Heart right ventricle (tissue), 16 donors: ENCODE measurements around the gene CABP4. TPM values are rescaled to one million over a fixed set of nuclear protein-coding genes. Genes with fewer than 3 reads are reported as not detected.

Experiments
- ATAC-seq, 8 donors: fragments of 200-7000 bp; cut with Tn5 transposase; one replicate each; pipeline ENCODE4 v1.9.1; 2020; ENCODE audit warnings: mild to moderate bottlenecking in 8 of 8, moderate library complexity in 8 of 8, moderate number of reproducible peaks in 1 of 8
- DNase-seq, 2 donors: peaks; one replicate each; pipeline ENCODE4 v3.0.0-alpha.2; 2020
- H3K27ac ChIP-seq, 10 donors: fragments of 200-600 bp; sonication (generic) in 2 of 10; one replicate each; pipeline versions ENCODE4 v1.5.0 to v1.8.0; 2020 to 2022; ENCODE audit warnings: mild to moderate bottlenecking in 3 of 10
- H3K27me3 ChIP-seq, 7 donors: fragments of 200-600 bp; one replicate each; pipeline ENCODE4 v1.8.0; 2021 to 2022; ENCODE audit warnings: mild to moderate bottlenecking in 2 of 7
- H3K36me3 ChIP-seq, 9 donors: fragments of 200-600 bp; sonication (generic) in 1 of 9; one replicate each; pipeline versions ENCODE4 v1.5.0 to v1.8.0; 2020 to 2022; ENCODE audit warnings: mild to moderate bottlenecking in 2 of 9
- H3K4me1 ChIP-seq, 9 donors: fragments of 200-600 bp; sonication (generic) in 1 of 9; one replicate each; pipeline versions ENCODE4 v1.5.0 to v1.8.0; 2020 to 2022; ENCODE audit warnings: mild to moderate bottlenecking in 4 of 9
- H3K4me3 ChIP-seq, 10 donors: fragments of 200-600 bp; sonication (generic) in 2 of 10; one replicate each; pipeline versions ENCODE4 v1.5.0 to v1.8.0; 2020 to 2022; ENCODE audit warnings: mild to moderate bottlenecking in 7 of 10, moderate library complexity in 2 of 10
- H3K9me3 ChIP-seq, 11 donors: fragments of 200-600 bp in 10 of 11; sonication (generic) in 2 of 11; one replicate each; pipeline versions ENCODE4 v1.5.0 to v1.8.0; 2013 to 2022; ENCODE audit warnings: mild to moderate bottlenecking in 2 of 11, control low read depth in 1 of 11, moderate library complexity in 1 of 11
- WGBS, 2 donors: extraction: QIAGEN DNeasy Blood & Tissue Kit; methylation state at CpG; one replicate each; pipeline ENCODE4 v1.1.7; 2013; ENCODE audit warnings: inconsistent platforms in 1 of 2; 5-methylcytosine and 5-hydroxymethylcytosine counted together
- intact Hi-C, 10 donors: fragments of 100-400 bp; cut with DNase I; formaldehyde crosslinking; loops; one replicate each; pipeline versions ENCODE4 v1.11.1 to v1.14.2; 2022
- polyA plus RNA-seq, 2 donors: library from polyadenylated mRNA; stranded (reverse); fragments of 200-250 nt; gene quantifications; one replicate each; pipeline ENCODE4 v1.2.3, GENCODE V29; 2013
- total RNA-seq, 10 donors: library from RNA; stranded (reverse); fragmentation: NEBNext Ultra II Directional in 3 of 10; extraction: Animal tissue kit (Norgen Biotek cat#: 25700) in 3 of 10; gene quantifications; one replicate each; pipeline versions ENCODE4 v1.2.1 to v1.2.4, GENCODE V29; 2021 to 2023
- TF ChIP-seq, protein P1 (sequence below), 9 donors: fragments of 200-600 bp; sonication (generic) in 2 of 9; IDR thresholded peaks; one replicate each; pipeline versions ENCODE4 v1.5.0 to v1.8.0; 2021 to 2022; ENCODE audit warnings: antibody characterized with exemption in 9 of 9, mild to moderate bottlenecking in 5 of 9, moderate library complexity in 1 of 9
- donor health status: Arrhythmogenic right ventricular cardiomyopathy.
- donor health status: ischemic (EF 13 %, LVEDD 7.1; RV severe dilation, severe dysfunction).
- donor health status: healthy with polysubstance abuse.
- donor health status: DM: no; HTN: yes; CAD: no.
- donor health status: DM: no; HTN: no; CAD: no.
- donor health status: ischemic (EF 25% LVEDD 6.9; RV normal size, moderate dysfunction).
- donor health status: ischemic (EF 25% LVEDD 5.7; RV mildly dilated, moderate dysfunction).
- donor health status: healthy.
- donor health status: DM: yes; HTN: yes; CAD: no.
- donor health status: Ischemic cardiomyopathy.
- donor health status: ischemic (EF 35%, LVEDD 5.7; RV mildly dilated, moderate dysfunction).
- donor health status: nonischemic (EF 11% LVEDD 7.7; RV severe dilation, severe dysfunction).
- donor health status: DM: yes; HTN: yes; CAD: no.
- donor health status: PGD.
- donor health status: ischemic (EF 29% LVEDD 5.4; RV normal size, mild dysfunction).
- donor health status: nonischemic (EF 23%, LVEDD 6.1; RV moderate dilation, normal function).

Gene CABP4
- total and polyA plus RNA-seq, 12 donors: 0.17 to 1.5 (median 0.70) TPM; not detected in 1

DNA sequence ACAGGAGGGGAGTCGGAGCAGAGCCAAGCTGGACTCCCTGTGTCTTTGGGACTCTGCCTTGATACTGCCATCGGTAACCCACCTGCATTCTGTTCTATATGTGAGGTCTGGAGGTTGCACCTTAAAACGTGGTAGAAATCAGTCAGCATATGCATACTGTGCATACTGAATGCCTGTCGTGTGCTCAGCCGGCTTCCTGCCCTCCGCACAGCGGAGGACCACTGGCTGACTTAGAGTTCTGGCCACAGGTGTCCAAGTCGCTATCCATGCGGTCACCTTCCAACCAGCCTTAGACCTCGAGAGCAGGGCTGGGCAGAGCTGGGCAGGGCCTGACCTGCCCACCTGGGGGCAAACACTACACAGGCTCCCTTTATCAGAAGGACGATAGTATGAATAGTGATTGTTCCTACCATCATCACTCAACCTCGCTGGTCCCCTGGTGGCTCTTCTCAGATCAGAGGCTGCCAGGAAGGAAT lies 47.4 kb upstream of the CABP4 start:
- Histone ChIP-seq H3K27me3 (peaks cover 0 to 41% (median 31%) of the 10 kb centered on the region in 7 donors), H3K9me3 (no peaks in the 10 kb centered on the region), H3K36me3 (no peaks in the 10 kb centered on the region), H3K4me1 (peaks cover 0 to 72% (median 14%) of the 10 kb centered on the region in 9 donors), H3K4me3 (peak overlapping the region in 1 of 10 donors; percentile 2), H3K27ac (peak overlapping the region in 2 of 10 donors; percentile 7 to 99)
- ATAC-seq: no peak
- WGBS, 2 donors: 68 to 69% methylated on average over 12 of the region's 12 CpGs
- DNase-seq: no peak
- intact Hi-C loops: loop anchor here in 1 of 10 donors (5.0 kb wide), 1 partner anchor 60 kb away; the partner anchor contains the start of gene TMEM134
- TF ChIP-seq, protein P1, sequence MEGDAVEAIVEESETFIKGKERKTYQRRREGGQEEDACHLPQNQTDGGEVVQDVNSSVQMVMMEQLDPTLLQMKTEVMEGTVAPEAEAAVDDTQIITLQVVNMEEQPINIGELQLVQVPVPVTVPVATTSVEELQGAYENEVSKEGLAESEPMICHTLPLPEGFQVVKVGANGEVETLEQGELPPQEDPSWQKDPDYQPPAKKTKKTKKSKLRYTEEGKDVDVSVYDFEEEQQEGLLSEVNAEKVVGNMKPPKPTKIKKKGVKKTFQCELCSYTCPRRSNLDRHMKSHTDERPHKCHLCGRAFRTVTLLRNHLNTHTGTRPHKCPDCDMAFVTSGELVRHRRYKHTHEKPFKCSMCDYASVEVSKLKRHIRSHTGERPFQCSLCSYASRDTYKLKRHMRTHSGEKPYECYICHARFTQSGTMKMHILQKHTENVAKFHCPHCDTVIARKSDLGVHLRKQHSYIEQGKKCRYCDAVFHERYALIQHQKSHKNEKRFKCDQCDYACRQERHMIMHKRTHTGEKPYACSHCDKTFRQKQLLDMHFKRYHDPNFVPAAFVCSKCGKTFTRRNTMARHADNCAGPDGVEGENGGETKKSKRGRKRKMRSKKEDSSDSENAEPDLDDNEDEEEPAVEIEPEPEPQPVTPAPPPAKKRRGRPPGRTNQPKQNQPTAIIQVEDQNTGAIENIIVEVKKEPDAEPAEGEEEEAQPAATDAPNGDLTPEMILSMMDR (IDR thresholded peaks at IDR 0.05): no peak

DNA sequence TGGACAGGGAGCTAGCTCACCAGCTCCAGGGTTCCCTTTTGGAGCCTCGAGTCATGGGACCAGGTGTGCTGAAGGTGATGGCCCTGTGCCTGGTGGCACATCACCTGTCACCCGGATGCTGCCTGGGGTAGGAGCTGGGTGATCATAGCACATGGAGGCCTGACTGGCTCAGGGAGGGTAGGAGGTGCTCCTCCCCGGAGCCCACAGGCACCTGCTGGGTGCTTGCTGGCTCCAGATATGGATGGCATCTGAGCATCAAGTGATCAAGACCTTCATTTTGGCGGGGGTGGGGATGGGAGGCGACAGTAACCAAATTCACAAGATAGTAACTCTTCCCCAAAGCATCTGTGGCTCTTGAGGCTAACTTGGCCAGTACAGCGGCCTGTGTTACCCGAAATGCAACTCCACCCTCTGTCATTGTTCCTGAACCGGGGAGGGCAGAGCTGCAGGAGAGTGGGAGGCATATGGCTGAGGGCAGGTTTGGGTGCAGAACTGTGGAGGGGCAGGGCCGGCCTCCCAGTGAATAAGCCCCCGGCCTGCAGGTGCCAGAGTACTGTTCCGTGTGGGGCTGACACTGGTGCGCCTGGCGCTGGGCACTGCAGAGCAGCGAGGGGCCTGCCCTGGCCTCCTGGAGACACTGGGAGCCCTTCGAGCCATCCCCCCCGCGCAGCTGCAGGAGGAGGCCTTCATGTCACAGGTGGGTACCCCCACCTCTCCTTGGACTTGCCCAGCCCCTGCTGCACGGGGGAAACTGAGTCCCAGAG lies 46.5 kb upstream of the CABP4 start:
- intact Hi-C loops: loop anchor here in 1 of 10 donors (5.0 kb wide), 1 partner anchor 59 kb away; the partner anchor contains the start of gene TMEM134
- H3K9me3 ChIP-seq: no peaks in the 10 kb centered on the region
- TF ChIP-seq, protein P1 (IDR thresholded peaks at IDR 0.05): no peak
- no peaks in the 10 kb centered on the region for H3K36me3 ChIP-seq
- peaks cover 0 to 48% (median 40%) of the 10 kb centered on the region in 7 donors for H3K27me3 ChIP-seq
- H3K4me1 ChIP-seq: peaks cover 0 to 63% (median 5%) of the 10 kb centered on the region in 9 donors
- ATAC-seq: no peak
- no peak for DNase-seq
- H3K27ac ChIP-seq: peak overlapping the region in 1 of 10 donors; percentile 99
- 82 to 85% methylated on average over 18 of the region's 18 CpGs for WGBS, 2 donors
- peak overlapping the region in 1 of 10 donors; percentile 41 for H3K4me3 ChIP-seq

DNA sequence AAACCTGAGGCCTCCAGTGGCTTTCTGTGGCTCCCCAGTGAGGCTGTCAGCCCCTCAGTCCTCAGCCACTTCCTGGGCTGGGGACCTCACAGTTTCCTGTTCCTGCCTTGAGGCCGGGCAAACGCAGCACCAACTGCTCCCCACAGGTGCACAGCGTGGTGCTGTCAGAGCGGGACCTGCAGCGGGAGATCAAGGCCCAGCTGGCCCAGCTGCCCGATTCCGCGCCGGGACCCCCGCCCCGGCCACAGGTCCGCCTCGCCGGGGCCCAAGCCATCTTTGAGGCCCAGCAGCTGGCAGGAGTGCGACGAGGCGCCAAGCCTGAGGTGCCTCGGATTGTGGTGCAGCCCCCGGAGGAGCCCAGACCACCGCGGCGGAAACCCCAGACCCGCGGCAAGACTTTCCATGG lies 45.9 kb upstream of the CABP4 start:
- WGBS, 2 donors: 70 to 79% methylated on average over 24 of the region's 24 CpGs
- intact Hi-C loops: loop anchor here in 1 of 10 donors (5.0 kb wide), 1 partner anchor 58 kb away; the partner anchor contains the start of gene TMEM134
- Histone ChIP-seq H3K4me1 (peaks cover 0 to 57% (median 0%) of the 10 kb centered on the region in 9 donors), H3K27me3 (peaks cover 0 to 54% (median 45%) of the 10 kb centered on the region in 7 donors), H3K9me3 (no peaks in the 10 kb centered on the region), H3K4me3 (peak overlapping the region in 2 of 10 donors; percentile 20 to 41), H3K36me3 (no peaks in the 10 kb centered on the region), H3K27ac (peak overlapping the region in 1 of 10 donors; percentile 99)
- TF ChIP-seq, protein P1 (IDR thresholded peaks at IDR 0.05): no peak
- DNase-seq (no peak), ATAC-seq (no peak)

DNA sequence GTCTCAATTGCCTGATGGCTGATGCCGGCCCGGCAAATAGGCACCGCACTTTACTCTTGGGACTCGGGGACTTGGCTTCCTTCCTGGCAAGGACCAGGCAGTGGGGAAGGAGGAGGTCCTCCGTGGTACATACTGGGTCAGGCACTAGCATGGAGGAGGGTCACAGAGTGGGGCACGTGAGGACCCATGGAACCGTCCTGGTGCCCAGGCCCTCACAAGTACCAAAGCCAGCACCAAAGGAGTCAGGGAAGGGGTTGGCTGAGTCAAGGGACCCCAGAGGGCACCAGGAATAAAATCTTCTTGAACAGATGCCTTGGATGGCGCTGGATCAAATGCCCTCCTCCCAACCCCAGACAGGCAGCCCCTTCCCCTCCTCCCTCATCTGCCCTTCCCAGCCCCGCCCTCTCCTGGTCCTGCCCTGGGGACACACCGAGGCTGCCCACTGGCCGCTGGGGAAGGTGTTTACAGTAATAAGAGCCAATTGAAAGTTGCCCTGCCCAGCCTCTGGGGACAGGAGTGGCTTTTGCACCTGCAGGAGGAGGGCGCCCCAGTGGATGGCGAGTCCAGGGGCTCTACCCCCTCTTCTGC lies 45.3 kb upstream of the CABP4 start:
- no peaks in the 10 kb centered on the region for H3K9me3 ChIP-seq
- ATAC-seq (no peak), DNase-seq (no peak)
- H3K27ac ChIP-seq: peak overlapping the region in 1 of 10 donors; percentile 99
- intact Hi-C loops: loop anchor here in 1 of 10 donors (5.0 kb wide), 1 partner anchor 57 kb away; the partner anchor contains the start of gene TMEM134
- H3K4me3 ChIP-seq: peak overlapping the region in 2 of 10 donors; percentile 20 to 41
- peaks cover 0 to 53% (median 1%) of the 10 kb centered on the region in 9 donors for H3K4me1 ChIP-seq
- no peaks in the 10 kb centered on the region for H3K36me3 ChIP-seq
- WGBS, 2 donors: 33 to 45% methylated on average over 13 of the region's 13 CpGs
- peaks cover 0 to 57% (median 48%) of the 10 kb centered on the region in 7 donors for H3K27me3 ChIP-seq
- TF ChIP-seq, protein P1 (IDR thresholded peaks at IDR 0.05): no peak
